Muscle layer of colon (tissue), 2 donors: ENCODE measurements around the gene GAS7.

Experiments
- H3K27ac ChIP-seq: one replicate; pipeline ENCODE4 v1.7.0; 2013; ENCODE audit warnings: low read depth, mild to moderate bottlenecking, low read length, moderate library complexity
- H3K27me3 ChIP-seq, 2 donors: one replicate each; pipeline ENCODE4 v1.7.0; 2013; ENCODE audit warnings: low read length in 2 of 2, mild to moderate bottlenecking in 2 of 2; ENCODE audit not compliant: insufficient read depth in 2 of 2, control insufficient read depth in 1 of 2
- H3K36me3 ChIP-seq: one replicate; pipeline ENCODE4 v1.7.0; 2013; ENCODE audit warnings: mild to moderate bottlenecking, low read length; ENCODE audit not compliant: insufficient read depth
- H3K4me1 ChIP-seq: one replicate; pipeline ENCODE4 v1.7.0; 2013; ENCODE audit warnings: mild to moderate bottlenecking, low read length; ENCODE audit not compliant: insufficient read depth
- H3K4me3 ChIP-seq, 2 donors: one replicate each; pipeline ENCODE4 v1.7.0; 2013; ENCODE audit warnings: low read length in 2 of 2, low read depth in 1 of 2, mild to moderate bottlenecking in 1 of 2, moderate library complexity in 1 of 2
- H3K9ac ChIP-seq: one replicate; pipeline ENCODE4 v1.7.0; 2013; ENCODE audit warnings: low read length
- H3K9me3 ChIP-seq: one replicate; pipeline ENCODE4 v1.7.0; 2013; ENCODE audit warnings: mild to moderate bottlenecking, low read length
- donor health status: abdominal sarcoma.
- donor health status: Adenocarcinoma of cecum.

Gene GAS7

GRCh38 chr17:9918804-9919352 lies 279.5 kb downstream of the GAS7 start:
- H3K4me1 ChIP-seq = no peaks in the 10 kb centered on the region
- peaks cover 30% of the 10 kb centered on the region for H3K36me3 ChIP-seq
- no peaks in the 10 kb centered on the region for H3K9me3 ChIP-seq
- H3K4me3 ChIP-seq = no peak overlapping the region
- no peak overlapping the region for H3K27ac ChIP-seq
- H3K27me3 ChIP-seq = no peaks in the 10 kb centered on the region
- H3K9ac ChIP-seq = no peak overlapping the region

DNA sequence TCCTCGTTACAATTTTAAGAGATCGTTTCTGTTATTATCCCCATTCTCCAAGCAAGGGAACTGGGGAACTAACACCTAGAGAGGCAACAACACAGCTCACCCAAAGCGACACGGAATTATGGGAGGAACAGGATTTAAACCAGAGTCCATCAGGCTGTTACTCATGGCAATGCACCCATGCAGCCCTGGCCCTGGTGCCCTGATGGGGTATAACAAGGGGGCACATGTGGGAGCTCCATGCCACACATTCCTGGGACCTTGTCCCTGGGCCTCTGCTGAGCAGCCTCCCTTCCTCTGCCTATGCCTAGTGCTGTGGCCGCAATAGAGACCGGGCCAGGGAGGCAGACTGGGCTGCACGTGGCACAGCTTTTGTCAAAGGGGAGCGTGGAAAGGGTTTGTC lies 280.1 kb downstream of the GAS7 start:
- Histone ChIP-seq H3K9me3 (no peaks in the 10 kb centered on the region), H3K4me3 (no peak overlapping the region), H3K36me3 (peaks cover 30% of the 10 kb centered on the region), H3K27ac (no peak overlapping the region), H3K27me3 (no peaks in the 10 kb centered on the region), H3K9ac (no peak overlapping the region), H3K4me1 (no peaks in the 10 kb centered on the region)

DNA sequence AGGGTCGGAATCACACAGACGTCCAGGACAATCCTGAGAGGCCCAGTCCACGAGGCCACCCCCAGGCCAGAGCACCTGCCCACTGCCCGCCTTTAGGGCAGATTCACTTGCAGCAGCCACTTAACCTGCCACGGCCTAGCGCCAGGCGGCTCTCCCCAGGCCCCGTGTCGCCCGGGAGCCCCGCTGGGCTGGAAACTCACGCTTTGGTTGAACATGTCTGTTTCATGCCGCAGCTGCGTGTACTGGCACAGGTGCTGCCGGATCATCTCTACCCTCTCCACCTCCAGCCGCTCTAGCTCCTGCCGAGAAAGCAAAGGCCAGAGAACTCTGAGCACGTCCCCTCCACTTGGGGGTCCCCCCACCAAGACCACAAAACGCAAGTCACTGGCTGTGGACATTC lies 280.6 kb downstream of the GAS7 start:
- H3K9me3 ChIP-seq = no peaks in the 10 kb centered on the region
- H3K4me3 ChIP-seq = no peak overlapping the region
- H3K36me3 ChIP-seq = peaks cover 30% of the 10 kb centered on the region
- no peaks in the 10 kb centered on the region for H3K27me3 ChIP-seq
- H3K27ac ChIP-seq = no peak overlapping the region
- H3K4me1 ChIP-seq = no peaks in the 10 kb centered on the region
- H3K9ac ChIP-seq = no peak overlapping the region

DNA sequence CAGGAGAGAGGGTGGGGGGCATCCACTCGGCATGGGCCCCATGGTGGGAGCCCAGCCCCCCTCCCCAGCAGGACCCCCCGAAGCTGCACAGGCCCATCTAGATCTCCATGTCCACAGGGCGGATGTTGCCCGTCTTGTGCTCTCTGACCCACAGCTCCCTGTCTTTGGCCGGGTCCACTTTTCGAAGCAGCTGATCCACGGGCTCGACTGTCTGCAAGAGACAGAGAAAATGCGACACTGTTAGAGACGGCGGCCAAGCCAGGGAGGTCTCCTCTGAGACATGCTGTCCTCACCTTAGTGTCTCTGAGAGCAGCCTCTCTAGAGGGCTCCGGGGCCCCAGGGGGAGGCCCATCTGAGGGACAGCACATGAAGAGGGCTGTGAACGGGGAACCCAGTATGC lies 281.3 kb downstream of the GAS7 start:
- H3K9me3 ChIP-seq = no peaks in the 10 kb centered on the region
- H3K27me3 ChIP-seq = no peaks in the 10 kb centered on the region
- no peak overlapping the region for H3K9ac ChIP-seq
- H3K4me1 ChIP-seq = no peaks in the 10 kb centered on the region
- no peak overlapping the region for H3K27ac ChIP-seq
- H3K4me3 ChIP-seq = no peak overlapping the region
- peaks cover 30% of the 10 kb centered on the region for H3K36me3 ChIP-seq

DNA sequence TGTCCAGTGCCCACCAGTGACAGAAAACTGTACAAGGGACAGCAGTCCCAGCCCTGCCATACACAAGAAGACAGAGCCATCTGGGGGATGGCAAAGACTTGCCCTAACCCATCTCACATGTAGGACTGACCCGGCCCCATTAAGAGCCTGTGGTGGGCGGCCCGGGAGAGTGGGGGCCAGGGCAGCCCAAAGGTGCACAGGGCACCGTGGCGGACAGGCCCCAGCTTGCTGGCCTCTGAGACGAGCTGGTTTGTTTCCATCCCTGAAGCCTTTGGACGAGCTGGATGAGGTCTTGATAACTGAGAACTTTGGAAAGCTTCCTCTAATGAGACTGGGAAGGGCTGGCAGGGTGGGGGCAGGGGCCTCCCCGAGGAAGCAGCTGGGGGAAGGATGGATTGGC lies 282.3 kb downstream of the GAS7 start:
- H3K36me3 ChIP-seq = peaks cover 30% of the 10 kb centered on the region
- H3K4me1 ChIP-seq = no peaks in the 10 kb centered on the region
- no peak overlapping the region for H3K9ac ChIP-seq
- no peak overlapping the region for H3K4me3 ChIP-seq
- no peaks in the 10 kb centered on the region for H3K27me3 ChIP-seq
- no peaks in the 10 kb centered on the region for H3K9me3 ChIP-seq
- no peak overlapping the region for H3K27ac ChIP-seq

- Histone ChIP-seq H3K9ac (no peak overlapping the region), H3K9me3 (no peaks in the 10 kb centered on the region), H3K4me3 (no peak overlapping the region), H3K27ac (no peak overlapping the region), H3K27me3 (peaks cover 0 to 4% of the 10 kb centered on the region in 2 donors), H3K4me1 (no peaks in the 10 kb centered on the region), H3K36me3 (peaks cover 13% of the 10 kb centered on the region)
Observed at GRCh38 chr17:9913476-9913875, 284.9 kb downstream of the GAS7 start.

- no peaks in the 10 kb centered on the region for H3K9me3 ChIP-seq
- peaks cover 0 to 4% of the 10 kb centered on the region in 2 donors for H3K27me3 ChIP-seq
- H3K9ac ChIP-seq = no peak overlapping the region
- no peak overlapping the region for H3K27ac ChIP-seq
- H3K4me1 ChIP-seq = peaks cover 5% of the 10 kb centered on the region
- H3K36me3 ChIP-seq = peaks cover 6% of the 10 kb centered on the region
- no peak overlapping the region for H3K4me3 ChIP-seq
Observed at GRCh38 chr17:9912121-9913099, 286.0 kb downstream of the GAS7 start.

DNA sequence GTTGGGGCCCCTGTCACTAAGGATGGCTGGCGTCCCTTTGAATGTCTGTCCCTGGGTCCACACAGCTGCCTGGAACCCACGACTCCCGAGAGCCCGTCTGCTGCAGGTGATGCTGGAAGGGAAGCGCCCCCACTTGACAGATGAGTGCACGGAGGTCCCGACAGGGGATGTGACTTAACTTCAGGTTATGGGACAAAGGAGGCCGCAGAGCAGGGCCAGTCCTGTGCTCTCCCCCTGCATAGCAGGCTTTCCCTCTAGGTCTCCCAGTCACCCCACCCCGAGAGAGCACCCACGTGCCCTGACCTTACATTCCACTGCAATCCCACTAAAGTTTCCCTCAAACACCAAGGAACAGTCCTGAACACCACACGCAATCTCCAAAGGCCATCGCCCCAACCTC lies 287.3 kb downstream of the GAS7 start:
- Histone ChIP-seq H3K27me3 (peaks cover 0 to 4% of the 10 kb centered on the region in 2 donors), H3K9me3 (no peaks in the 10 kb centered on the region), H3K4me1 (peaks cover 5% of the 10 kb centered on the region), H3K36me3 (peaks cover 6% of the 10 kb centered on the region), H3K27ac (no peak overlapping the region), H3K4me3 (no peak overlapping the region), H3K9ac (no peak overlapping the region)

GRCh38 chr17:9908649-9909042 lies 289.8 kb downstream of the GAS7 start:
- Histone ChIP-seq H3K4me1 (peaks cover 5% of the 10 kb centered on the region), H3K4me3 (no peak overlapping the region), H3K27ac (no peak overlapping the region), H3K9ac (no peak overlapping the region), H3K9me3 (no peaks in the 10 kb centered on the region), H3K27me3 (peaks cover 0 to 4% of the 10 kb centered on the region in 2 donors), H3K36me3 (no peaks in the 10 kb centered on the region)

GRCh38 chr17:9907883-9908648 lies 290.3 kb downstream of the GAS7 start:
- Histone ChIP-seq H3K4me3 (no peak overlapping the region), H3K9ac (no peak overlapping the region), H3K36me3 (no peaks in the 10 kb centered on the region), H3K4me1 (peaks cover 5% of the 10 kb centered on the region), H3K27me3 (peaks cover 0 to 4% of the 10 kb centered on the region in 2 donors), H3K9me3 (no peaks in the 10 kb centered on the region), H3K27ac (no peak overlapping the region)

DNA sequence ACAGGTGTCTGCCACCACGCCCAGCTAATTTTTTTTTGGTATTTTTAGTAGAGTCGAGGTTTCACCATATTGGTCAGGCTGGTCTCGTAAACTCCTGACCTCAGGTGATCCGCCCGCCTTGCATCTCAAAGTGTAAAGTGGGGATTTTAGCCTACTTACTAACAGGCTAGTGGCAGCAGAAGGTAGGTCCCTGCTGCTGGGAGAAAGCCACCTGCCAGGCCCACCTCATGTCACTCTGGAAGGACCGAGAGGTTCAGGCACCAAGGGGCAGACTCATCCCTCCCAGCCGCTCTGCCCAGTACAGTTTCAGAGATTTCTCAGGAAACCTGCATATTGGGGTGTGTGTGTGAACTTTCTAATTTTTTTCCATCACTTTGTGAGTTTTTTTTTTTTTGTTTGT lies 291.3 kb downstream of the GAS7 start:
- Histone ChIP-seq H3K4me3 (no peak overlapping the region), H3K9ac (no peak overlapping the region), H3K27ac (no peak overlapping the region), H3K9me3 (no peaks in the 10 kb centered on the region), H3K4me1 (peaks cover 5% of the 10 kb centered on the region), H3K27me3 (peaks cover 0 to 4% of the 10 kb centered on the region in 2 donors), H3K36me3 (no peaks in the 10 kb centered on the region)
